Osteocyte (in vitro differentiated cells): Measurements from ENCODE around the gene GTF2H3. TPM values are rescaled to one million over a fixed set of nuclear protein-coding genes. Genes with fewer than 3 reads are reported as not detected.
A peak's percentile ranks its signal among the peaks of the same experiment; 100 is the strongest.

ENCODE experiments used
- DNase-seq: peaks from one replicate; pipeline ENCODE4 v3.0.0; 2021; ENCODE audit warnings: mixed read lengths; ENCODE audit not compliant: unreplicated experiment; ENCODE audit errors: extremely low spot score
- H3K27ac Mint-ChIP-seq: one replicate; pipeline ENCODE4 v1.8.0; 2021; ENCODE audit warnings: mild to moderate bottlenecking, mixed read lengths; ENCODE audit not compliant: unreplicated experiment
- H3K27me3 Mint-ChIP-seq: one replicate; pipeline ENCODE4 v1.8.0; 2021; ENCODE audit warnings: mixed read lengths; ENCODE audit not compliant: unreplicated experiment
- H3K36me3 Mint-ChIP-seq: one replicate; pipeline ENCODE4 v1.8.0; 2021; ENCODE audit warnings: mixed read lengths; ENCODE audit not compliant: unreplicated experiment
- H3K4me1 Mint-ChIP-seq: one replicate; pipeline ENCODE4 v1.8.0; 2021; ENCODE audit warnings: mixed read lengths; ENCODE audit not compliant: unreplicated experiment
- H3K4me3 Mint-ChIP-seq: one replicate; pipeline ENCODE4 v1.8.0; 2021; ENCODE audit warnings: mild to moderate bottlenecking, moderate library complexity, mixed read lengths; ENCODE audit not compliant: unreplicated experiment
- H3K9me3 Mint-ChIP-seq: one replicate; pipeline ENCODE4 v1.8.0; 2021; ENCODE audit warnings: mixed read lengths; ENCODE audit not compliant: unreplicated experiment
- long read RNA-seq: library from polyadenylated mRNA; unstranded; transcript quantifications from one replicate; pipeline ENCODE4 v2.0.0, GENCODE V29; 2021
- total RNA-seq: library from RNA; stranded (reverse); gene quantifications from 2 replicates; pipeline ENCODE4 v1.2.1, GENCODE V29; 2021
- TF ChIP-seq, protein P1 (sequence below): fragments of 200-600 bp; sonication (generic); IDR thresholded peaks from 2 replicates; pipeline ENCODE4 v1.5.0; 2021; ENCODE audit warnings: antibody characterized with exemption, mild to moderate bottlenecking, moderate library complexity

Gene GTF2H3
- total RNA-seq: 29.5 and 29.7 TPM in 2 replicates
- long read RNA-seq, transcript GTF2H3-212 (13 exons, 3,329 nt): major isoform, 31 of 42 reads
- long read RNA-seq, partial matches to known transcripts: 2 of 42 reads
- long read RNA-seq, other reads (novel, unspliced or antisense): 7 of 42 reads

GRCh38 chr12:123633379-123634141, at the start of gene GTF2H3, which contains the start of gene EIF2B1:
Gene GTF2H3, plus strand, starts transcription at chr12:123633829. Its CDS starts 31 bp downstream, at chr12:123633860.
Gene EIF2B1, minus strand, starts transcription at chr12:123633686. Its CDS starts 129 bp downstream, at chr12:123633557.
- Mint-ChIP-seq H3K36me3 (peaks cover 17% of the 10 kb centered on the region), H3K27me3 (no peaks in the 10 kb centered on the region), H3K27ac (peak within 1 kb of the TSS; percentile 95), H3K4me3 (peak within 1 kb of the TSS; percentile 92), H3K9me3 (no peaks in the 10 kb centered on the region), H3K4me1 (peaks cover 24% of the 10 kb centered on the region)
- DNase-seq: peak; percentile 97
- TF ChIP-seq, protein P1, sequence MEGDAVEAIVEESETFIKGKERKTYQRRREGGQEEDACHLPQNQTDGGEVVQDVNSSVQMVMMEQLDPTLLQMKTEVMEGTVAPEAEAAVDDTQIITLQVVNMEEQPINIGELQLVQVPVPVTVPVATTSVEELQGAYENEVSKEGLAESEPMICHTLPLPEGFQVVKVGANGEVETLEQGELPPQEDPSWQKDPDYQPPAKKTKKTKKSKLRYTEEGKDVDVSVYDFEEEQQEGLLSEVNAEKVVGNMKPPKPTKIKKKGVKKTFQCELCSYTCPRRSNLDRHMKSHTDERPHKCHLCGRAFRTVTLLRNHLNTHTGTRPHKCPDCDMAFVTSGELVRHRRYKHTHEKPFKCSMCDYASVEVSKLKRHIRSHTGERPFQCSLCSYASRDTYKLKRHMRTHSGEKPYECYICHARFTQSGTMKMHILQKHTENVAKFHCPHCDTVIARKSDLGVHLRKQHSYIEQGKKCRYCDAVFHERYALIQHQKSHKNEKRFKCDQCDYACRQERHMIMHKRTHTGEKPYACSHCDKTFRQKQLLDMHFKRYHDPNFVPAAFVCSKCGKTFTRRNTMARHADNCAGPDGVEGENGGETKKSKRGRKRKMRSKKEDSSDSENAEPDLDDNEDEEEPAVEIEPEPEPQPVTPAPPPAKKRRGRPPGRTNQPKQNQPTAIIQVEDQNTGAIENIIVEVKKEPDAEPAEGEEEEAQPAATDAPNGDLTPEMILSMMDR: no peak

- DNase-seq: no peak
Observed at GRCh38 chr12:123591702-123592481, 41.7 kb upstream of the GTF2H3 start.

DNA sequence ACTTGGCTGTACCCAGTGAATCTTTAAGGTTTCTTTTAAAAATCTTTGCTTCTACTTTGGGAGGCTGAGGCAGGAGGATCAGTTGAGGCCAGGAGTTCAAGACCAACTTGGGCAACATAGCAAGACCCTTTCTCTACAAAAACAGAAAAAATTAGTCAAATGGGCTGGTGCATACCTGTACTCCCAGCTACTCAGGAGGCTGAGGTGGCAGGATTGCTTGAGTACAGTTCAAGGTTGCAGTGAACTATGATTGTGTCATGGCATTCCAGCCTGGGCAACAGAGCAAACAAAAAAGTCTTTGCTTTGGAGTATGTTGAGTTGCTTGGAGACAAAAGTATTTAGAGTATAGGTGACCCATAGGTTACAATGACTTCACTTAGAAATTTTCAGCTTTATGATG, 37.9 kb upstream of the GTF2H3 start:
- H3K27me3 Mint-ChIP-seq: no peaks in the 10 kb centered on the region
- no peaks in the 10 kb centered on the region for H3K9me3 Mint-ChIP-seq
- H3K4me3 Mint-ChIP-seq: no peak overlapping the region
- DNase-seq: no peak
- TF ChIP-seq, protein P1: no peak
- H3K4me1 Mint-ChIP-seq: peaks cover 12% of the 10 kb centered on the region
- no peak overlapping the region for H3K27ac Mint-ChIP-seq
- H3K36me3 Mint-ChIP-seq: peaks cover 45% of the 10 kb centered on the region

More at GRCh38 chr12:123591702-123592481, 41.7 kb upstream of the GTF2H3 start:
- TF ChIP-seq, protein P1: no peak
- Mint-ChIP-seq H3K27ac (peak overlapping the region; percentile 27), H3K4me3 (no peak overlapping the region), H3K36me3 (peaks cover 56% of the 10 kb centered on the region), H3K4me1 (peaks cover 29% of the 10 kb centered on the region), H3K27me3 (no peaks in the 10 kb centered on the region), H3K9me3 (no peaks in the 10 kb centered on the region)

GRCh38 chr12:123597100-123597499, 36.5 kb upstream of the GTF2H3 start:
- H3K4me3 Mint-ChIP-seq: no peak overlapping the region
- no peaks in the 10 kb centered on the region for H3K27me3 Mint-ChIP-seq
- TF ChIP-seq, protein P1: no peak
- no peak overlapping the region for H3K27ac Mint-ChIP-seq
- H3K9me3 Mint-ChIP-seq: no peaks in the 10 kb centered on the region
- DNase-seq: no peak
- peaks cover 34% of the 10 kb centered on the region for H3K36me3 Mint-ChIP-seq
- peaks cover 17% of the 10 kb centered on the region for H3K4me1 Mint-ChIP-seq

DNA sequence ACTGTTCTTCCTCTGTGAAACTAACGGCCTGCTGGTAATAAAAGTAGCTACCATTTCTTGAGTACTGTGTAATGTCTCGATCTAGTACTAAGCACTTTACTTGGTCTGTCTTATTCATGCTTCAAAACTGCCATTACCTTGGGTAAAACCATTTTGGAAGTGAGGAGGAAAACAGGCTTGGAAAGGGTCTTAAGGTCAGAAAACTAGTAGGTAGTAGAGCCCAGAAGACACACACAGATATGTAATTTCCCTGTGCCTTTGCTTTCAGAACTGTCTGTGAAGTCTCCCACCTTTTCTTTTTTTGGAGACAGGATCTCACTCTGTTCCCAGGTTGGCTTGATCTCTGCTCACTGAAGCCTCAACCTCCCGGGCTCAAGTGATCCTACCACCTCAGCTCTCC, 35.1 kb upstream of the GTF2H3 start:
- H3K27me3 Mint-ChIP-seq: no peaks in the 10 kb centered on the region
- no peak for DNase-seq
- no peak overlapping the region for H3K4me3 Mint-ChIP-seq
- no peaks in the 10 kb centered on the region for H3K9me3 Mint-ChIP-seq
- H3K27ac Mint-ChIP-seq: no peak overlapping the region
- peaks cover 29% of the 10 kb centered on the region for H3K36me3 Mint-ChIP-seq
- H3K4me1 Mint-ChIP-seq: peaks cover 26% of the 10 kb centered on the region
- TF ChIP-seq, protein P1: no peak
